GM23248 (cell line): Measurements from ENCODE around the gene ADNP2. TPM values are rescaled to one million over a fixed set of nuclear protein-coding genes. Genes with fewer than 3 reads are reported as not detected.
A peak's percentile ranks its signal among the peaks of the same experiment; 100 is the strongest.

Experiments used
- DNase-seq: peaks from one replicate; pipeline ENCODE4 v3.0.0-alpha.2; 2015
- H2AFZ ChIP-seq: fragments of 200-600 bp; sonication (generic); 2 replicates; pipeline ENCODE4 v1.6.1; 2016; ENCODE audit warnings: antibody characterized with exemption
- H3F3A ChIP-seq: fragments of 200-600 bp; sonication (generic); 2 replicates; pipeline ENCODE4 v1.6.1; 2016; ENCODE audit warnings: mild to moderate bottlenecking, antibody characterized with exemption, mixed run types; ENCODE audit not compliant: insufficient read depth
- H3K27ac ChIP-seq: fragments of 200-600 bp; sonication (generic); 2 replicates; pipeline ENCODE4 v1.5.1; 2016; ENCODE audit warnings: mild to moderate bottlenecking
- H3K27me3 ChIP-seq: fragments of 200-600 bp; sonication (generic); replicated peaks from 2 replicates; pipeline ENCODE4 v1.6.1; 2016; ENCODE audit warnings: mild to moderate bottlenecking; ENCODE audit not compliant: insufficient read depth
- H3K36me3 ChIP-seq: fragments of 200-600 bp; sonication (generic); 2 replicates; pipeline ENCODE4 v1.6.1; 2016; ENCODE audit warnings: low read depth, mild to moderate bottlenecking
- H3K4me1 ChIP-seq: fragments of 200-600 bp; sonication (generic); 2 replicates; pipeline ENCODE4 v1.6.1; 2016; ENCODE audit warnings: mild to moderate bottlenecking; ENCODE audit not compliant: insufficient read depth
- H3K4me2 ChIP-seq: fragments of 200-600 bp; sonication (generic); one replicate; pipeline ENCODE4 v1.6.1; 2016; ENCODE audit warnings: mild to moderate bottlenecking; ENCODE audit not compliant: unreplicated experiment
- H3K4me3 ChIP-seq: fragments of 200-600 bp; sonication (generic); 2 replicates; pipeline ENCODE4 v1.5.1; 2016; ENCODE audit warnings: mild to moderate bottlenecking
- H3K79me2 ChIP-seq: fragments of 200-600 bp; sonication (generic); 2 replicates; pipeline ENCODE4 v1.6.1; 2016; ENCODE audit warnings: mild to moderate bottlenecking; ENCODE audit not compliant: insufficient read depth
- H3K9ac ChIP-seq: fragments of 200-600 bp; sonication (generic); 2 replicates; pipeline ENCODE4 v1.6.1; 2016; ENCODE audit warnings: mild to moderate bottlenecking
- H3K9me2 ChIP-seq: fragments of 200-600 bp; sonication (generic); 2 replicates; pipeline ENCODE4 v1.6.1; 2016; ENCODE audit warnings: mixed run types, mild to moderate bottlenecking, moderate library complexity; ENCODE audit not compliant: insufficient read depth
- H3K9me3 ChIP-seq: fragments of 200-600 bp; sonication (generic); one replicate; pipeline ENCODE4 v1.6.1; 2017; ENCODE audit warnings: low read depth
- H4K20me1 ChIP-seq: fragments of 200-600 bp; sonication (generic); 2 replicates; pipeline ENCODE4 v1.6.0; 2016; ENCODE audit not compliant: insufficient read depth
- EZH2 ChIP-seq: fragments of 200-600 bp; sonication (generic); IDR thresholded peaks from 2 replicates; pipeline ENCODE4 v1.6.1; 2018; ENCODE audit warnings: antibody characterized with exemption, mild to moderate bottlenecking; ENCODE audit not compliant: insufficient read depth, poor library complexity, severe bottlenecking
- EZH2phosphoT487 ChIP-seq: fragments of 200-600 bp; sonication (generic); IDR thresholded peaks from 2 replicates; pipeline ENCODE4 v1.6.1; 2018; ENCODE audit warnings: antibody characterized with exemption, moderate library complexity, mild to moderate bottlenecking, low read depth; ENCODE audit not compliant: insufficient read depth
- WGBS, 2 experiments: methylation state at CpG; one replicate each; pipeline ENCODE4 v1.1.6; 2015 to 2017; ENCODE audit warnings: low lambda C conversion rate in 2 of 2, low coverage in 1 of 2; ENCODE audit errors: missing lambda C conversion rate in 2 of 2; 5-methylcytosine and 5-hydroxymethylcytosine counted together
- in situ Hi-C: fragments of 300-500 bp; cut with MboI; formaldehyde crosslinking; loops from 2 replicates; pipeline ENCODE4 v1.15.0; 2020
- polyA plus RNA-seq: library from polyadenylated mRNA; unstranded; fragments of >200 nt; fragmentation: Nextera tagmentation; extraction: Ambion mirVana; gene quantifications from 2 replicates; pipeline ENCODE4 v1.2.1, GENCODE V29; 2016
- total RNA-seq: library from RNA; depleted of rRNA; stranded (reverse); fragments of >200 nt; shearing (Covaris generic); gene quantifications from 2 replicates; pipeline ENCODE4 v1.2.3, GENCODE V29; 2014

The ADNP2 gene
- total and polyA plus RNA-seq, 2 experiments from 2014 or later = 3.5 to 14.3 TPM

GRCh38 chr18:80148326-80149199 lies 39.5 kb downstream of the ADNP2 start:
- H4K20me1 ChIP-seq = no peaks in the 10 kb centered on the region
- H2AFZ ChIP-seq = peak overlapping the region; percentile 89
- 52 to 58% methylated on average over 34 of the region's 34 CpGs for WGBS, 2 experiments
- no peak for TF ChIP-seq EZH2
- TF ChIP-seq EZH2phosphoT487 = no peak
- no peaks in the 10 kb centered on the region for H3K79me2 ChIP-seq
- DNase-seq = peak; percentile 50
- no peaks in the 10 kb centered on the region for H3K27me3 ChIP-seq
- peaks cover 8% of the 10 kb centered on the region; the same call in 1 of the 2 replicates for H3F3A ChIP-seq
- peak overlapping the region; percentile 82 for H3K4me3 ChIP-seq
- H3K4me2 ChIP-seq = peak overlapping the region; percentile 70
- no peaks in the 10 kb centered on the region for H3K9me2 ChIP-seq
- peak overlapping the region; percentile 54 for H3K27ac ChIP-seq
- H3K9ac ChIP-seq = peak overlapping the region; percentile 73
- no peaks in the 10 kb centered on the region for H3K36me3 ChIP-seq
- peaks cover 4% of the 10 kb centered on the region; the same call in 1 of the 2 replicates for H3K4me1 ChIP-seq
- no peaks in the 10 kb centered on the region for H3K9me3 ChIP-seq
- in situ Hi-C loops = no loop called here

DNA sequence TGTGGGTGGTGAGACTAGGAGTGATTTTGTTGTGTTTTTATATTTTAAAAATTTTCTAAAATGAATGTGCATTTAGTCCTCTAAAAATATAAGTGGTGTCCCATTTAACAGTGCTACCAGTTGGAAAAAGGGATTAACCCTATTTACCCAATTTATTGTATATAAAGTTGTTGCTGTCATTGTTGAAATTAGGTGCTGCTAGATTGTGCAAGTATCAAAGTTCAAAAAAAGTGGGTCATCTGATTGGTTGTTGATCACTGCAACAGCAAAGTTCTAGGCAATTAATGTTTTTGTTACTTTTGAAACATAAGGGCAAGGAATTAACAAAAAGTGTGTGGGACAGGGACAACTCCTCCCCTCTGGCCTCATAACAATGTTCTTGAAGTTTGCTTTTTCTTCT lies 40.6 kb downstream of the ADNP2 start:
- no peak overlapping the region for H3K9ac ChIP-seq
- H3F3A ChIP-seq = peaks cover 6% of the 10 kb centered on the region; the same call in 1 of the 2 replicates
- no peaks in the 10 kb centered on the region for H3K9me3 ChIP-seq
- H3K4me1 ChIP-seq = no peaks in the 10 kb centered on the region
- H2AFZ ChIP-seq = no peak overlapping the region
- H3K4me3 ChIP-seq = no peak overlapping the region
- no peak overlapping the region for H3K4me2 ChIP-seq
- H3K36me3 ChIP-seq = no peaks in the 10 kb centered on the region
- H3K79me2 ChIP-seq = no peaks in the 10 kb centered on the region
- in situ Hi-C loops = no loop called here
- DNase-seq = no peak
- no peak for TF ChIP-seq EZH2
- H3K9me2 ChIP-seq = no peaks in the 10 kb centered on the region
- no peaks in the 10 kb centered on the region for H4K20me1 ChIP-seq
- no peak overlapping the region for H3K27ac ChIP-seq
- no peaks in the 10 kb centered on the region for H3K27me3 ChIP-seq

- Histone ChIP-seq H3K9me3 (no peaks in the 10 kb centered on the region), H3K27ac (no peak overlapping the region), H2AFZ (no peak overlapping the region), H3K4me3 (no peak overlapping the region), H3K9ac (no peak overlapping the region), H4K20me1 (no peaks in the 10 kb centered on the region), H3K4me2 (no peak overlapping the region), H3F3A (no peaks in the 10 kb centered on the region), H3K9me2 (no peaks in the 10 kb centered on the region), H3K4me1 (no peaks in the 10 kb centered on the region), H3K79me2 (no peaks in the 10 kb centered on the region), H3K27me3 (no peaks in the 10 kb centered on the region), H3K36me3 (no peaks in the 10 kb centered on the region)
- WGBS, 2 experiments = 71 to 79% methylated on average over 6 of the region's 6 CpGs
- DNase-seq = peak; percentile 56
- TF ChIP-seq EZH2phosphoT487 (no peak), EZH2 (no peak)
- in situ Hi-C loops = no loop called here
Measured at GRCh38 chr18:80154293-80154692, 45.2 kb downstream of the ADNP2 start.

DNA sequence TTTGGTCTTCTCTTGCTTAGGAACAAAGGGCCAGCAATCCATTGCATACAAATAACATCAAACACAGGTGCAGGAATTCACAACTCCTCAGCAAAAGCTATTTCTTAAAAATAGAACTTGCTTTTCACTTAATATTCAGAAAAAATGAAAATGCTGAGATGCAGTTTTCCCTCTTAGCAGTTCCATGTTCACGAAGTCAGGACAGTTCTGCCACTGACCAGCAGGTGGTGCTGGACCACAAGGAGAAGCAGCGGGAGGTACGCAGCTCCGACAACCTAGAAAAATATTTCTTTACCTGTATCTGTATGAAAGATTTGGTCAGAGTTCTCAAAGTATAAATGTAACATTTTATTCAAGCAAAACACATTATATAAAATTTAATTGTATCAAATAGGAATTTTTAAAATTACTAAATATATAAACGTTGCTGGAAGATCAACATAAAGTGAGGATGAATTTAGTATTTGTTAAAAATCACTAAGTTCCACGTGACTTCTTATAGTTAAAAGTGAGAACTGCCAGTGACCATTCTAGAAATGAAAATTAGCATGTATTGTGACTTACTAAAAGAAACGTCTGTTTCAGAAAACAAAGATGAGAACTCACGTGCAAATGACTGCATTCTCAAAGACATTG lies 48.8 kb downstream of the ADNP2 start:
- Histone ChIP-seq H3K4me2 (peak overlapping the region; percentile 28), H3K9me2 (no peaks in the 10 kb centered on the region), H3F3A (no peaks in the 10 kb centered on the region), H3K36me3 (no peaks in the 10 kb centered on the region), H3K4me1 (no peaks in the 10 kb centered on the region), H3K27me3 (no peaks in the 10 kb centered on the region), H3K9ac (no peak overlapping the region), H2AFZ (no peak overlapping the region), H3K79me2 (no peaks in the 10 kb centered on the region), H4K20me1 (no peaks in the 10 kb centered on the region), H3K27ac (no peak overlapping the region), H3K4me3 (no peak overlapping the region), H3K9me3 (no peaks in the 10 kb centered on the region)
- DNase-seq = peak; percentile 72
- in situ Hi-C loops = no loop called here
- WGBS, 2 experiments = 35 to 38% methylated on average over 8 of the region's 8 CpGs
- TF ChIP-seq EZH2 = no peak
- TF ChIP-seq EZH2phosphoT487 = no peak
